ENCODE results near the gene TAAR9.

GRCh38 chr6:132548746-132549463 lies 10.8 kb downstream of the TAAR9 start:
- no peak for TF ChIP-seq CTCF (IDR thresholded peaks at IDR 0.05 in 2 of 3, conservative IDR thresholded peaks at IDR 0.05 in 1 of 3; ENCODE audit: borderline replicate concordance in 1 of 3, insufficient read depth in 1 of 3, low read depth in 2 of 3, low read length in 2 of 3)
- no peak for TF ChIP-seq JUND (IDR thresholded peaks at IDR 0.05)
- TF ChIP-seq POLR2A (IDR thresholded peaks at IDR 0.05; ENCODE audit: borderline replicate concordance, extremely low read depth, insufficient read depth, insufficient read length) = no peak
- no peak for TF ChIP-seq ZNF274 (IDR thresholded peaks at IDR 0.05; ENCODE audit: low read depth, low read length)
- TF ChIP-seq EZH2 (IDR thresholded peaks at IDR 0.05) = no peak
- no peak for TF ChIP-seq YY1 (IDR thresholded peaks at IDR 0.05; ENCODE audit: extremely low read depth, insufficient replicate concordance, low read depth, low read length)
- TF ChIP-seq EZH2phosphoT487 (IDR thresholded peaks at IDR 0.05; ENCODE audit: borderline replicate concordance) = no peak
- no peak for TF ChIP-seq SIN3A (IDR thresholded peaks at IDR 0.05; ENCODE audit: low read depth)
- no peak for TF ChIP-seq ZFX (IDR thresholded peaks at IDR 0.05)
- TF ChIP-seq CEBPB (IDR thresholded peaks at IDR 0.05; ENCODE audit: low read depth) = no peak
- TF ChIP-seq SRF (IDR thresholded peaks at IDR 0.05; ENCODE audit: low read depth) = no peak
- no peak for TF ChIP-seq ZBTB33 (IDR thresholded peaks at IDR 0.05; ENCODE audit: extremely low read depth, insufficient replicate concordance, low read length)
- no peak for TF ChIP-seq ATF3 (IDR thresholded peaks at IDR 0.05)
